Glomerular visceral epithelial cell (primary cell): ENCODE measurements around the gene CLCF1.

ENCODE experiments used
- DNase-seq: peaks from one replicate; pipeline ENCODE4 v3.0.0-alpha.2; 2016; ENCODE audit errors: extremely low spot score

The CLCF1 gene

DNA sequence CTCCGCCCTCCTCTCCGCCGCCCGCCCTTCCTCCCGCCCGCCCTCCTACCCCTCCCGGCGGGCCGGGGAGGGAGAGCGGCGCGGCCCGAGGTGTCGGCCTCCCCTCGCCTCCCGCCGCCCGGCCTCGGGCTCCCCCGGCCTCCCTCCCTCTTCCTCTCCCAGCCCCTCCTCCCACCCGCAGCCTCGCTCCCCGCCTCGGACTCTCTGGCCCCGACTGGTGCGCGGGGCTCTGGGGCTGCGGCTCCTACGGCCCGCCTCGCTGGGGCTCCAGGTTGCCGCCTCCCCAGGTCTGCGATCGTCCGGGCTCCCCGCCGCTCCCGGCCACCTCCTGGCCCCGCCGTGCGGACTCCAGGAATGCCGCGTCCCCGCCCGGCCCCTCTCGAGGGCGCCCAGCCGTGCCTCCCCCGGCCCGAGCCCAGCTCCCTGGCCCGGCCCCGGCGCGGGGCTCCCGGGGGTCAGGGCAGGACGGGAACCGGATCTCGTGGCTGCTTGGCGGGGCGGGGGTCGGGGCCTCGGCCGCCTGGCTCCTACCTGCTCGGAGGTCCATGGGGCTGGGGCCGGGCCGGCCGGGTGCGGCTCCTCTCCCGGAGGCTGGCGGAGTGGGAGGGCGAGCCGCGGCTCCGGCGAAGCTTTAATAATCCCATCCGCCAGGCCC lies at the start of gene CLCF1:
Gene CLCF1, minus strand, starts transcription at position 606 of the 655 bp plus-strand sequence. Its CDS starts 59 bp downstream, at position 547.
- peak; percentile 42 for DNase-seq

DNA sequence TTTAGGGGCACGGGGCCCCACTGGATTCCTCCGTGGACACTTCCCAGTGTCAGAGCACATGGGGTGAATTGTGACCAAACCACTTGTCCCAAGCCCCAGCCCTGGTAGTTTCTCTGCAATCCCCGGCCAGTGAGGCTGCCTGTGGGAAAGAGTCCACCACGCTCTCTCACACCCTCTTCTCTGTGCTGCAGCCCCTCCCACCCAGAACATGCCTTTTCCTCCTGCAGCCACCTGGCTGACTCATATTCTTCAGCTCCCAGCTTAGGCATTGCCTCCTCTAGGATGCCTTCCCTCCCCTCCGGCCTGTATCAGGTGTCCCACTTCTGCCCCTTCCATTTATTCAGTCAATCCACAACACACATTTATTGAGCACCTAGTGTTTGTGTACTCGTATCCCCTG lies 49.5 kb upstream of the CLCF1 start:
- no peak for DNase-seq

DNA sequence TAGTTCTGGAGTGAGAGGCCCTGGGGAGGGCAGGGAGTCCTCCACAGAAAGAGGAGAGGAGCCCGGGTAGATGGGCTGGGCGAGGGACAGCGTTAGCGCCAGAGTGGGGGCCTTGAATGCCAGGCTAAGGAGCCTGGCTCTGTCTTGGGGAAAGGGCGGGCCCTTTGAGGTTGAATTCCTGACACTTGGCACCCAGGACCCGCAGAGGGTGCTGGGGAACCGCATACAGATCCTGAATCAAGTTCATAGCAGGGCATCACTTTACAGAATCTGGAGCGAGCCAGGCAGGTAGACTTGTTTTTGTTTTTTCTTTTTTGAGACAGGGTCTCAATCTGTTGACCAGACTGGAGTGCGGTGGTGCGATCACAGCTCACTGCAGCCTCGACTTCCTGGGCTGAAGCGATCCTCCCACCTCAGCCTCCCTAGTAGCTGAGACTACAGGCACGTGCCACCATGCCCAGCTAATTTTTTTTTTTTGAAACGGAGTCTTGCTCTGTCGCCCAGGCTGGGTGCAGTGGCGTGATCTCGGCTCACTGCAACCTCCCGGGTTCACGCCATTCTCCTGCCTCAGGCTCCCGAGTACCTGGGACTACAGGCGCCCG lies 48.1 kb upstream of the CLCF1 start:
- DNase-seq, result no peak

DNA sequence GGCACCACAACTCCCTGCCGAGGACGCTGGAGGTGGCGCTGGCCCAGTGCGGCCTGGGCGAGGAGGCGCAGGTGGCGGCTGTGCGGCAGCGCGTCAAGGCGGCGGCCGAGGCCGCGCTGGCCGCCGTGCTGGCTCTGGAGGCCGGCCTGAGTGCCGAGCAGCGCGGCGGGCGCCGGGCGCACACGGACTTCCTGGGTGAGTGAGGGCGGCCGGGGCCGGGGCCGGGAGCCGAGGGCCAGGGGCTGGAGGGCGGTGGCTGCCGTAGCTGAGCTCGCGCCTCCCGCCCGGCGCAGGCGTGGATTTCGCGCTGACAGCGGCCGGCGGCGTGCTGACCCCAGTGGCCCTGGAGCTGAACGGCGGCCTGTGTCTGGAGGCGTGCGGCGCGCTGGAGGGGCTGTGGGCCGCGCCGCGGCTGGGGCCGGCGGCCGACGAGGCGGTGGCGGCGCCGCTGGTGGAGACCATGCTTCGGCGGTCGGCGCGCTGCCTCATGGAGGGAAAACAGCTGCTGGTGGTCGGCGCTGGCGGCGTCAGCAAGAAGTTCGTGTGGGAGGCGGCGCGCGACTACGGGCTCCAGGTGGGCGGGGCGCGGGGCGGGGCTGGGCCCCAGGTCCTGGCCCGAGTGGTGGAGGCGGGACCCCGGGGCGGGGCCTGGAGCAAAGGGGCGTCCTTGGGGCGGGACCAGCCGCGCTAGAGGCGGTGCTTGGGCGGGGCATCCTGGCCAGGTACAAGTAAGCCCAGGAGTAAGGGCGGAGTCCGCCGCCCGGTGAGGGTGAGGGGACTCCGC lies 47.4 kb upstream of the CLCF1 start:
- DNase-seq, result peak; percentile 95

DNA sequence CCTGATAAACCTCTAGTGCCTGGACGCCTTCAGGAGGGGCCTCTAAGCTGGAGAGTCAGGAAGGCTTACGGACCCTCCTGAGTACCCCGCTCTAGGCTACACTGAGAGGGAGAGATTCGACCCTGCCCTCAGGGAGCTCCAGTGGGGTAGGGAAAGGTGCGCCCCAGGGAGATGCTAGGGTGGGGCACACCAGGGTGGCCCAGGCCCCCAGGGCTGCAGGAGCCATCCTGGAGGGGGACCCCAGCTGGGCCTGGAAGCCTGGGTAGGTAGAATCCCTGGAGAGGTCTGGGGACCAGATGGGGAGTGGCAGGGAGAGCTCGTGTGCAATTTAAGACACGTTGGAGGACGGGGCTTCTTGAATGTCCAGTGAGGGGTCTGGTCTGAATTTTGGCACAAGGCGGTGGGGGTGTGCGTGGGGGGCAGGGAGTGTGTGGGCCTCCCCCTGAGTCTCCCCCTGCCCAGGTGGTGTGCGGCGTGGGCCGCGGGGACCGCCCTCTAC lies 46.8 kb upstream of the CLCF1 start:
- no peak for DNase-seq

DNA sequence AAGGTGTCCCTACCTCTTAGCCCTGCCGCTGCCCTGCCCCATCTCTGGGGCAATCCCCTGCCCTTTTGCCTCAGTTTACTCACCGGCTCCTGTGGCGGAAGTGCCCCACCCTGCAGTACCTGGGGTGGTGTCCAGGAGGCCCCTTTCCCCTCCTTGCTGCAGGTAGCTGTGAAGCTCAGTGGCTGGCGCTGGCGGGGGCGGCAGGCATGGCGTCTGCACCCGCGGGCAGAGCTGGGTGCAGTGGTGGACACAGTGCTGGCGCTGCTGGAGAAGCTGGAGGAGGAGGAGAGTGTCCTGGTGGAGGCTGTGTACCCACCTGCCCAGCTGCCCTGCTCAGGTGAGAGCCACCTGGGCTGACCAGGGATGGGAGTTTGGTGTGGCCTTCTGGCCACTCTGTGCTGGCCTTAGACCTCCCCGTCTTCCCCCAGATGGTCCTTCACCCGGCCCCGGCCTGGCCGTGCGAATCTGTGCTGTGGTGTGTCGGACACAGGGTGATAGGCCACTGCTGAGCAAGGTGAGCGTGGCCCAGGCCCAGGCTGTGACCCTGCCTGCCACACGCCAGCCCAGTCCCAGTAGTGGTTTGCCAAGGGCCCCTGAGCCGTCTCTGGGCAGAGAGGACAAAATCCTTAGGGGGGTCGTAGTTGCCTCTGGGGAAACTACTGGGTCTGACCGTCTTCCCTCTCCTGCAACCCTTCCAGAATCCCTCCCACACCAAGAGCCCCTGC lies 46.1 kb upstream of the CLCF1 start:
- DNase-seq, result no peak

DNA sequence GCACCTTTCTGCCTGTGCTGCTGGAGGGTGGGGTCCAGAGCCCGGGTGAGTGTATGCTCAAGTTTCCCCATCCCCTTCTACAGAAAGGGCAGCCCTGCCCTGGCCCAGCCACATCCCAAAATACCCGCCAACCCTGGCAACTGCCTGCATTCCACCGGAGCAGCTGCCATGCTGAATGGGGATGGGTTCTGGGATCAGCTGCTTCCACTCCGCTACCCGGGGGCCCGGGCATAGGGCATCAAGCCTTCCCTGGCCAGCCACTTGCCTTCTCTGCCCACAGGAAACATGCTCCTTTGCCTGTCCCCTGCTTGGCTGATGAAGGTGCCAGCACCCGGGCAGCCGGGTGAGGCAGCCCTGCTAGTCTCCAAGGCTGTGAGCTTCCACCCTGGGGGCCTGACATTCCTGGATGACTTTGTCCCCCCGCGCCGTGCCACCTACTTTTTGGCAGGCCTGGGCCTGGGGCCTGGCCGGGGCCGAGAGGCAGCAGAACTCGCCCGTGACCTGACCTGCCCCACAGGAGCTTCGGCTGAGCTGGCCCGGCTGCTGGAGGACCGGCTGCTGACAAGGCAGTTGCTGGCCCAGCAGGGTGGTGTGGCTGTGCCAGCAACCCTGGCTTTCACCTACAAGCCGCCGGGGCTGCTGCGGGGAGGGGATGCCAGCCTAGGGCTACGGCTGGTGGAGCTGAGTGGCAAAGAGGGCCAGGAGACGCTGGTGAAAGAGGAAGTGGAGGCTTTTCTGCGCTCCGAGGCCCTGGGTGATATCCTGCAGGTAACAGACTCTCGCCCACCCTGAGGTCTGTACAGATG lies 45.3 kb upstream of the CLCF1 start:
- no peak for DNase-seq

DNA sequence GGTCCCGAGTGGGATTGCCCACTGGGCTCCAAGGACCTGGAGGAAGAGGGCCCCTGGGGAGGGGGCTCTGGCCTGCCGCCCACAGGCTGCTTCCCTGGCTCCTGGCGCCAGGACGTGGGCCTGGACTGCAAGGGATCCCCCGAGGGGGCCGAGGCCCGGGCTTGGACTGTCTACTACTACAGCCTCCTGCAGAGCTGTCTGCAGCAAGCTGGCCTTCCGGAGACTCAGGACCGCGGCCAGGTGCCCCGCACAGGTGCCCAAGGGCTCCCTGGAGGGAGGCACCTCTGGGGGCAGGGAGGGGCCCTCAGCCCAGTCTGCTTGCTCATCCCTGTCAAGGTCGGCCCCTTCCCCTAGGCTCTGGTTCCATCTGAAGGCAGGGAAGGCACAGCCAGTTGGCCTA lies 44.0 kb upstream of the CLCF1 start:
- no peak for DNase-seq

DNA sequence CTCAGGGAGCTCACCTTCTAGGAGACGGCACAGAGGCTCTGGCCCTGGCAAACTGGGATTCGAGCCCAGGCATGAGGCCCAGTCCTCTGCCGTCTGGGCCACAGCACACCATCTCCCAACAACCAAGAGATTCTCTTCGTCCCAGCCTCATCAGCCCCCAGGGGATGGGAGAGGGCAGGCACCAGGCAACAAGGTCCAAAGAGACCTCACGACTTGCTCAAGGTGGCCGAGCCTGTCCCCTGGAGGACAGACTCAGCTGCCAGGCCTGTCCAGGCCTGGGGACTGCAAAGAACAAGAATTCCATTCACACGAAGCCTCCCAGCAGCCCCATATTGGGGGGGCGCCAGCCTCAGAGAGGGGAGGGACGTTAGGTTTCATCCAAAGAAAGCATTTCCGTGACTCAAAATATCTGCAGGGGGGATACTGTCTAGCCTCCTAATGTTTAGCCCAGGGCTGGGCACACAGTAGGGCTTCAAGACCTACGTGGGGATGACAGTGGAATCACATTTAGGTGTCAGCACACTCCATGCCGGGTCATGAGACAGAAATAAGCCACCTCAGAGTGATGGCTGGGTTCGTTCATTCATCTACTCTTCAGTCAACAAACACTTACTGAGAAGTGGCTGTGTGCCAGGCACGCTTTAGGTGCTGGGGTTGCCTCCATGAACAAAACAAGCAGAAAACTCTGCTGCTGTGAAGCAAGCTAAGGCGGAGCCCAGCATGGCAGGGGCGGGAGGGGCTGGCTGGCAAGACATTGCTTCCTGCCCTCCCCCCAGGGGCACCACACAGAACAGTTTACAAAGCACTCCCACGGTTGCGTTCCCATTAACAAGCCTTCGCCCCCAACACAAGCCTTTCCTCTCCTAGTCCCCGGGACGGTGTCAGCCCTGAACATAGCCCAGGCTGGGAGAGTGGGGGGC lies 43.3 kb upstream of the CLCF1 start:
- DNase-seq, result no peak

DNA sequence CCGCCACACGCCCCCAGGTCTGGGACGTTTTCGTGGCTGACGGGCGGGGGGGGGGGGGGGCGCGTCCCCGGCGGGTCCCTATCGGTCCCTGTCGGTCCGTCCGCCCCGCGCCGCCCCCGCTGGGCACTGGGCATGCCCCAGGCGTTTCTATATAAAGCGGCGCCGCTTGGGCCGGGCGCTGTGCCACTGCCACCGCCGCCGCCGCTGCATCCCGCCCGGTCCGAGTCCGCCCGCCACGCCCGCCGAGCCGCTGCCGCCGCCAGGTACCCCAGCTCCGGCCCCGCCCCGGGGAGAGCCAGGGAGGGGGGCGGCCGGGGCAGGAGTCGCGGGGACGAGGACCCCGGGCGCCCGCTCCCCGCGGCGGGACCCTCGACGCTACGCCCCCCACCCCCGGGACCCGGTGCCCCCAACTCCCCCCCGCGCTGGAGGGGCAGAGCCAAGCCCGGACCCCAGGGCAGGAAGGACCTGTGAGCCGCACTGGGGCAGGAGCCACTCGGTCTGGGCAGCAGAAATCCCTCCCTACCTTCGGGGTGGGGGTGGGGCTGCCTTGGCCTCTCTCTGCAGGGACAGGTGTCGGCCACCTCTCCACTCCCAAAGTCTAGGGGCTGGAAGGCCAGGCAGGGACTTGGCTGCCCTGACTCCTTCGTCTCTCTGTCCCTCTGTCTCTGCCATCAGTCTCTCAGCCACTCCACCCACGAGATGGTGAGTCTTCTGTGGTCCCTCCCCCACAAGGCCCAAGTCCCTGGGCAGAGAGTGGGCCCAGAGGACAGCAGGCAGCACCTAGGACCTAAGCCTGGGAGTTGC lies 42.3 kb upstream of the CLCF1 start, which contains the start of gene CARNS1:
Gene CARNS1, plus strand, starts transcription at position 178 of the 804 bp plus-strand sequence. Its CDS starts 522 bp downstream, at position 700.
- DNase-seq, result no peak

DNA sequence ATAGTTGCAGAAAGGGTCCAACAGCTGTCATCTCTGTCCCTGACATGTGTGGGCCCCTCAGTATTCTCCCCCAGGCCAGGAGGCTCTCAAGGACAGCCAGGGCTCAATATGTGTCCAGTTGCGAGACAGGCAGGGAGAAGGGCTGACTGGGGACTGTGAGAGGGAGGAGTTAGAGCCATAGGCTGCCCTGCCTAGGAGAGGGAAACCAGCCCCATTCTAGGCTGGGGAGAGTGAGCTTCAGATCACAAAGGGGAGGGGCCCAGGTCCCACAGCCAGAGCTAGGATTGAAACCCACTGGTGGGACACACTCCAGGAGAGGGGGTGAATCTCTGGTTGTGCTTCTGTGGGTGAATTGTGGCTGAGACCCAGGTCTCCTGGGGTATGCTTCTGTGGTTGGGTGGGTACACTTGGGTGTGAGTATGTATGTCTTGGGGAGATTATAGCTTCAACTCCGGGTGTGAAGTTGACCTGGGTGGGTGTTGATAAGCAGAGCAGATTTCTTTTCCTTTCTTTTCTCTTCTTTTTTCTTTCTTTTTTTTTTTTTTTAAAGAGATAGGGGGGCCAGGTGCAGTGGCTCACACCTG lies 40.0 kb upstream of the CLCF1 start:
- DNase-seq, result no peak

DNA sequence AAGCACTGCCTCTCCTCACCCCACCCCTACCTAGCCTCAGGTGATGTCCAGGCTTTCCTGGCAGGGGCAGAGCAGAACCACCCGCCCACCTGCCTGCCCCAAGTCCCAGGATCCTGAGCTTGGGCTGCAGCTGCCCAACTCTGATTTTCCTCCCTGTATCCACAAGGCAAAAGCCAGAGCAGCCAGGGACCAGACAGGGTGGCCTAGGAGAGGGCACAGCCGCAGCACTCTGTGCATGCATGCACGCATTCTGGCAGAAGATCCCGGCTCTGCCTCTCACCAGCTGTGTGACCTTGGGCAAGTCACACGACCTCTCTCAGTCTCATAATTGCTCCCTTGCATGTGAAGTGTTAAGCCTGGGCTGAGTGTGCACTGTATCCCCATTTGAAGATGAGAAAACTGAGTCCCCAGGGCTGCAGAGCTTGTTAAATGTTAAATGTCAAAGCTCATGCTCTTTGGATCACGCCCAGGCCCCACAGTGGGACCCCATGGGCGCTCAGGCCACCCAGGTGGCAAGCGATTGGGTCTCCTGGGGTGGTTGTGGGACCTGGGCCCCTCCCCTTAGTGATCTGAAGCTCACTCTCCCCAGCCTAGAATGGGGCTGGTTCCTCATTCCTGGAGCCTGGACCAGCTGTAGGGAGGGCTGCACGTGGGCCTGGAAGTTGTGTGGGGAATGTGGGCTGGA lies 39.2 kb upstream of the CLCF1 start:
- no peak for DNase-seq

DNA sequence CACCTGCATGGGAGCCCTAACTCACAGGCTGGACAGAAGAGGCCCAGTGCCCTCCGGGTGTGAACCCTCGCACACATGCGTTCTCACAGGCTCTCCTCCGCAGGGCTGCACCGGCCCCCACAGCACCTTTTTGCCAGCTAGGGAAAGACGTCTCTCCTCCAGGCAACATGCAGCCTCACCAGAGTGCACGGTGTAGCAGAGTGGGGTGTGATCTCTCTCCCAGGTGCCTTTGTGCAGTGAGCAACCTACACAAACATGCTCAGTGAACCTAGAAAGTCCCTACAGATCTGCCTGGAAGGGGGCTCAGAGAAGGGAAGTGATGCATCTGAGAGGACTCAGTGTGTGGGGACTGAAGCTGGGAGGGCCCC lies 38.4 kb upstream of the CLCF1 start:
- DNase-seq, result no peak

DNA sequence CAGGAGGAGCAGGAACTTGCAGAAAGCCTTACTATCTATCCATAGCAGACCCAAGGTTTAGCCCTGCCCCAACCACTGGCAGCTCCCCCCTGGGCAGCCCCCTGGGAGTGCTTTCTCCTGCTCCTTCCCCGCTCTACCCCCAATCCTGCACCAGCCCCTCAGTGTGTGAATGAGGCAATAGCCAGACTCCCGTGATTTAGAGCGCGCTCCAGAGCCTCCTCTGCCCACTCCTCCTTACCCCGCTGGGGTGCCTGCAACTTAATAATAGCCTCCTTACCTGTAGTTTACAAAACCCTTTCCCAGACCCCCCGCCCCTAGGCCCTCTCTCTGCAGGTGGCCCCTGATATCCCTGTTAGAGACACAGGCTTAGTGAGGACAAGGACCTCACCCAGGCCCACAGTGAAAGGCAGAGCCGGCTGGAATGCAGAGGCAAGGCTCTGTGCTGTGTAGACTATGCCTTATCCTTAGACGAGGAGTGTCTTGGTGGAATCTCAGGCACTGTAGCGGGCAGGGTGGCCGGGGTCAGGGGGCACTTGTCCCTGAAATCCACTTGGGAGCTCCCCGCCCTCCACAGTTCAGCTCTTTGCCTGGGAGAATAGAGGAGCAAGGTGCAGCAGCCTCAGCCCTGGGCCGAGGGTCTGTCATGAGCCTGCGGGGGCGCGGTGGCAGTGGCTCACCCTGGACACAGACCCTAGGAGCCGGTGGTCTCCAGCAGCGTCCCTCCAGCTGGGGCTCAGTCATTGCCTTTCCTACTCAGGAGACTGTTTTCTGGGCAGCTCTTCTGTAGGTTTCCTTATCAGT lies 37.8 kb upstream of the CLCF1 start:
- no peak for DNase-seq

DNA sequence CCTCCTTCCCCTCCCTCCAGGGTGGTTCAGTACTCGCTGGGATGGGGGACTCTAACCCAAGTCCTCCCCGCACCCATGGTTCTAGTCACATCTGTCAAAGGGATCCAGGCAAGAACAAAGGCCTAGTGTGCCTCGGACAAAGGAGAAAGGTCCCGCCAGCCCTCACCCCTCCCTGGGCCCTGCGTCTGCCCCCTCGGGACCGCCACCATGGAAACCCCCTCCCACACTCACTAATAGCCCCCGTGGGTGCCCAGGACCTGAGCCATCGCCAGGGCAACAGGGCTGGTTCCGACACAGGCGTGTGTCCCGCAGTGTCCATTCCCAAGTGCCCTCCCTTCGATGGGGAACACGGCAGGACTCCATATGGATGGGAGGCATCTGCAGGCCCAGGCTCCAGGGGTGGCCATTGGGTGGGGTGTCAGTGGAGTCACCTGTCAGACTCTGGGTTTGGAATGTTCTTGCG lies 37.0 kb upstream of the CLCF1 start:
- DNase-seq, result no peak

DNA sequence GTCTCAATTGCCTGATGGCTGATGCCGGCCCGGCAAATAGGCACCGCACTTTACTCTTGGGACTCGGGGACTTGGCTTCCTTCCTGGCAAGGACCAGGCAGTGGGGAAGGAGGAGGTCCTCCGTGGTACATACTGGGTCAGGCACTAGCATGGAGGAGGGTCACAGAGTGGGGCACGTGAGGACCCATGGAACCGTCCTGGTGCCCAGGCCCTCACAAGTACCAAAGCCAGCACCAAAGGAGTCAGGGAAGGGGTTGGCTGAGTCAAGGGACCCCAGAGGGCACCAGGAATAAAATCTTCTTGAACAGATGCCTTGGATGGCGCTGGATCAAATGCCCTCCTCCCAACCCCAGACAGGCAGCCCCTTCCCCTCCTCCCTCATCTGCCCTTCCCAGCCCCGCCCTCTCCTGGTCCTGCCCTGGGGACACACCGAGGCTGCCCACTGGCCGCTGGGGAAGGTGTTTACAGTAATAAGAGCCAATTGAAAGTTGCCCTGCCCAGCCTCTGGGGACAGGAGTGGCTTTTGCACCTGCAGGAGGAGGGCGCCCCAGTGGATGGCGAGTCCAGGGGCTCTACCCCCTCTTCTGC lies 36.5 kb upstream of the CLCF1 start:
- no peak for DNase-seq

DNA sequence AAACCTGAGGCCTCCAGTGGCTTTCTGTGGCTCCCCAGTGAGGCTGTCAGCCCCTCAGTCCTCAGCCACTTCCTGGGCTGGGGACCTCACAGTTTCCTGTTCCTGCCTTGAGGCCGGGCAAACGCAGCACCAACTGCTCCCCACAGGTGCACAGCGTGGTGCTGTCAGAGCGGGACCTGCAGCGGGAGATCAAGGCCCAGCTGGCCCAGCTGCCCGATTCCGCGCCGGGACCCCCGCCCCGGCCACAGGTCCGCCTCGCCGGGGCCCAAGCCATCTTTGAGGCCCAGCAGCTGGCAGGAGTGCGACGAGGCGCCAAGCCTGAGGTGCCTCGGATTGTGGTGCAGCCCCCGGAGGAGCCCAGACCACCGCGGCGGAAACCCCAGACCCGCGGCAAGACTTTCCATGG lies 35.9 kb upstream of the CLCF1 start:
- no peak for DNase-seq
